SK-N-MC (cell line): Measurements from ENCODE around the gene PTPRG.
A peak's percentile ranks its signal among the peaks of the same experiment; 100 is the strongest.

ENCODE experiments used
- DNase-seq: peaks from one replicate; pipeline ENCODE4 v3.0.0-alpha.2; 2011; ENCODE audit warnings: low read depth, low spot score
- H3K27ac ChIP-seq: fragments of 200-600 bp; sonication (generic); 2 replicates; pipeline ENCODE4 v1.5.1; 2016; ENCODE audit warnings: mixed run types
- H3K36me3 ChIP-seq: fragments of 200-600 bp; sonication (generic); 2 replicates; pipeline ENCODE4 v1.6.1; 2017; ENCODE audit warnings: antibody characterized with exemption, low read length, mixed read lengths; ENCODE audit not compliant: insufficient read depth
- H3K4me3 ChIP-seq: fragments of 200-600 bp; sonication (generic); 2 replicates; pipeline ENCODE4 v1.5.1; 2016
- H3K9ac ChIP-seq: fragments of 200-600 bp; sonication (generic); 2 replicates; pipeline ENCODE4 v1.8.0; 2017; ENCODE audit warnings: mixed run types, mixed read lengths; ENCODE audit not compliant: insufficient read length
- H3K9me3 ChIP-seq: fragments of 200-600 bp; sonication (generic); 2 replicates; pipeline ENCODE4 v1.6.1; 2017; ENCODE audit warnings: low read depth, mild to moderate bottlenecking, antibody characterized with exemption, low read length, moderate library complexity, mixed read lengths
- EZH2 ChIP-seq: fragments of 200-600 bp; sonication (generic); IDR thresholded peaks from one replicate; pipeline ENCODE4 v1.6.1; 2017; ENCODE audit warnings: antibody characterized with exemption
- FOXP2 ChIP-seq: optimal IDR thresholded peaks from 2 replicates; pipeline ENCODE3; 2011; ENCODE audit warnings: mild to moderate bottlenecking, moderate library complexity; ENCODE audit not compliant: insufficient read depth; ENCODE audit errors: extremely low read length, control extremely low read depth
- POLR2AphosphoS5 ChIP-seq: IDR thresholded peaks from 2 replicates; pipeline ENCODE4 v1.6.1; 2012; ENCODE audit warnings: mild to moderate bottlenecking, low read depth, low read length, borderline replicate concordance

Gene PTPRG

DNA sequence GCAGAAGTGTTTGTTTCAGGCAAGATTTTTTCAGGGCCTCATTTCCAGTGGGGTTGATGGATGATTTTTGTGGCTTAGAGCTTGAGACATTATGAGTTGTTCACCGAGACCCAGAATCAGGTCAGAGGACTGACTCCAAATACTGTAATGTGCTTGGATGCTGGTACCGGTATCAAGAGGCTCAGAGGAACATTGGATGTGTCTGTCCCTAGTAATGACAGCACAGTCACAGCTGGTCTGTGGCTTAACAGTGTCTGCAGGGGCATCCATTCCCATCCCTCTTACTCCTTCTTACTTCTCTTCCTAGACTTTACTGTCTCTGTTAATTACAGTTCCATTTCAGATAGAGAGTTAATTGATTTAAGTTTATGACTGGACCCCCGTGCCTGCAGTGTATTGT is 107.8 kb downstream of the PTPRG start:
- no peaks in the 10 kb centered on the region for H3K9me3 ChIP-seq
- H3K9ac ChIP-seq = no peak overlapping the region
- no peak overlapping the region for H3K27ac ChIP-seq
- H3K4me3 ChIP-seq = no peak overlapping the region
- H3K36me3 ChIP-seq = no peaks in the 10 kb centered on the region
- TF ChIP-seq FOXP2 (no peak), EZH2 (no peak), POLR2AphosphoS5 (no peak)
- DNase-seq = no peak

DNA sequence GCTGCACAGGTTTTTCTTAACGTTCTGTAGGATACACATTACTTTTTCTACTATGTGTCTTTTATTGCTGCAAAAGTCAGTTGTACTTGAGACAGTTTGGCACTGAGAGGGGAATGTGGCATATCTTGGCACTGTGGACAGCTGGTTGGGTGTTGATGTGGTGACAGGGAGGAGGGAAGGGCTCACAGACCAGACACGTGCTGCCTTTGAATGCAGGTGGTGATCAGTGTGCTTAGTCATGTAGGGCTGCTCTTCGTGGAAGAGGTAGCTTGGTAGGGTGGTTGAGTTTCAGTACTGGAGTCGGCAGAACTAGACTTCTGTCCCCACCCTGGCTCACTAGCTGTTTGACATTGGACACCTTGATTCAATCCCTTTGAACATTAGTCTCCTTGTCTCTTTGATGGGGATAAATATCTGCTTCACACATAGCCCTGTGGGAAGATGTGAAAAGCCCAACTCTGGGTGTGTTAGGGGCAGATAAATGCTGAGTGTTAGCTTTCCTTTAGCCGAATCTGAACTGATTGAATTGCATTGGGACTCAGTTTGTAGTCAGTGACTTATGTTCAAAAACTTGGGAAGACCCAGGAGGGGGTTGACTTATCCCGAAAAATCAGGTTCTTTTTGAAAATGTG is 108.4 kb downstream of the PTPRG start:
- no peak for DNase-seq
- TF ChIP-seq POLR2AphosphoS5 (no peak), EZH2 (no peak), FOXP2 (no peak)
- H3K9me3 ChIP-seq = no peaks in the 10 kb centered on the region
- H3K36me3 ChIP-seq = no peaks in the 10 kb centered on the region
- no peak overlapping the region for H3K27ac ChIP-seq
- no peak overlapping the region for H3K9ac ChIP-seq
- H3K4me3 ChIP-seq = no peak overlapping the region

DNA sequence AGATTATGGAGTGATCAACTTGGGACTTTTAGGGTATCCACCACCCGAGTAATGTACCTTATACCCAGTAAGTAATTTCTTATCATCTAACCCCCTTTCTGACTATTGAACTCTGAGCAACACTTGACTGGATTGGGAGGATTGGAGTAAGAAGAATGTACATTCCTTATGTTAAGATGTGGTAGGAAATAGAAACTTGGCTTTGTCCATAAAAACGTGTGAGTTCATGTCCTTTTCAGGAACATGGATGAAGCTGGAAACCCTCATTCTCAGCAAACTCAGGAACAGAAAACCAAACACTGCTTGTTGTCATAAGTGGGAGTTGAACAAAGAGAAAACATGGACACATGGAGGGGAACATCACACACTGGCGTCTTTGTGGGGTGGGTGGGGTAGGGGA is 112.3 kb downstream of the PTPRG start:
- Histone ChIP-seq H3K27ac (no peak overlapping the region), H3K9me3 (no peaks in the 10 kb centered on the region), H3K4me3 (no peak overlapping the region), H3K9ac (no peak overlapping the region), H3K36me3 (no peaks in the 10 kb centered on the region)
- no peak for TF ChIP-seq FOXP2
- TF ChIP-seq EZH2 = no peak
- TF ChIP-seq POLR2AphosphoS5 = no peak
- no peak for DNase-seq

DNA sequence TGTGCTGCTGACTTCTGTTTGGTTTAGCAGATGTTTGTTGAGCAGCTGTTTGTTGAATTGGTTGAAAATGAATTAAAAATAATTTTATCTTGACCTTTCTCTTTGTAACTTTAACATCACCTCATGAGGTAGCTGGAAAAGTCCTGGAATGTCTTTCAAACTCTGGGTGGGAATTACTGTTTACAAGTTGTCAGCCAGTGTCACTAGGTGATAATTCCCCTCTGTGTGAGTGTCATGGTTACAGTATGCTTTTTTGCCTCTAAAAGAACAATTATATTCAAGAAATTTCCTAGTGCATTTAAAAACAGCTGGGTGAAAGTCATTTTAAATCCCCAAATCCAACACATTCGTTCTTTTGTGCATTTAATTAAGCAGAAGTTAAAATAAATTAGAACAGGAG is 113.2 kb downstream of the PTPRG start:
- H3K9me3 ChIP-seq = no peaks in the 10 kb centered on the region
- H3K9ac ChIP-seq = no peak overlapping the region
- H3K36me3 ChIP-seq = no peaks in the 10 kb centered on the region
- H3K27ac ChIP-seq = no peak overlapping the region
- no peak for DNase-seq
- TF ChIP-seq POLR2AphosphoS5 (no peak), FOXP2 (no peak), EZH2 (no peak)
- no peak overlapping the region for H3K4me3 ChIP-seq

DNA sequence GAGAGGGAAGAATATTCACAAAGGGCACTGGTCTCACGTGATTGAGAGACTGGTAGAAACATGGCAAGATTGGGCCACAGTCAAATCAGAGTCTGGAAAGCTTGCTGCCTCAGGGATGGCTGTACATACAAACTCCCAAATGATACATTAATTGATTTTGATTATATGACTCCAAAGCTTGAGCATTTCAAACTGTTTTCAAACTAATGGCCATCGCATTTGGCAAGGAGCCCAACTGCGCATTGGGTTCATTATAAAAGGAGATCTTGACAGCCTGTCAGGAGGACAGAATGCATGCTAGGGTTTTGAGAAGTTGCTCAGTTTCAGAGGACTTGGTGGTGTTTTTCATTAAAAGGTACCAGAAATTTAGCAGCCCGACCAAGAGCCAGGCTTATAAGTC is 117.7 kb downstream of the PTPRG start:
- Histone ChIP-seq H3K36me3 (no peaks in the 10 kb centered on the region), H3K4me3 (no peak overlapping the region), H3K9me3 (no peaks in the 10 kb centered on the region), H3K27ac (no peak overlapping the region), H3K9ac (no peak overlapping the region)
- no peak for DNase-seq
- TF ChIP-seq POLR2AphosphoS5 (no peak), EZH2 (no peak), FOXP2 (no peak)

DNA sequence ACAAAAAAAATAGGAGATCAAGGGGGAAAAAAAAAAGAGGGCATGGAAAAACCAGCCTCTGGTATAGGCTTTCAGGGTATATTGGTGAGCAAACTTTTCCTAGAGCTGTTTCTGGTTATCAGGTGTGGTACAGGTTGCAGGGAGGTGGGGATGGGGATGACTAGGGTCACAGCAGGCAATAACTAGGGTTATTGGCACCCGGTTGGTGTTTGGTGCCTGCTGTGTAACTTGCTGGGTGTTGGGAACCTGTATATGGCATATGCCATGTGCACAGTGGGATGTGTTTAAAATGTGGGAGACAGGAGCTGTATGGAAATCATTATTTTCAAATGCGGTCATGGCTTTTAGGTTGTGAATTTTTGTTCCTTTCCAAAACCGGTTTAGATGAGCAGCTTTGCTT is 119.2 kb downstream of the PTPRG start:
- H3K9ac ChIP-seq = no peak overlapping the region
- no peak overlapping the region for H3K27ac ChIP-seq
- H3K4me3 ChIP-seq = no peak overlapping the region
- H3K9me3 ChIP-seq = no peaks in the 10 kb centered on the region
- DNase-seq = no peak
- TF ChIP-seq FOXP2 = no peak
- no peak for TF ChIP-seq EZH2
- no peaks in the 10 kb centered on the region for H3K36me3 ChIP-seq

DNA sequence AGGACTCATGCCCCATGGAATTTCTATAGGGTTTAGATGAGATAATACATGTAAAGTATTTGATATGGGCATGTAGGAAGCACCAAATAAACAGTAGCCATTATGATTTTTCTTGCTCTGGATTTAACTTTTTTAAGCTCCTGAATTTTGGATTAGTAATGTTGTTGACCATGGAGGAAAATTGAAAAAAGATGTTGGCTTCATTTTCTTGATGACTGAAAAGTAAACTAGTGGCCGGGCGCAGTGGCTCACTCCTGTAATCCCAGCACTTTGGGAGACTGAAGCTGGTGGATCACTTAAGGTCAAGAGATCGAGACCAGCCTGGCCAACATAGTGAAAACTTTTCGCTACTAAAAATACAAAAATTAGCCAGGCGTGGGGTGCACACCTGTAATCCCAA is 120.3 kb downstream of the PTPRG start:
- Histone ChIP-seq H3K27ac (no peak overlapping the region), H3K9me3 (no peaks in the 10 kb centered on the region), H3K4me3 (no peak overlapping the region), H3K9ac (no peak overlapping the region), H3K36me3 (no peaks in the 10 kb centered on the region)
- TF ChIP-seq EZH2 = no peak
- TF ChIP-seq FOXP2 = no peak
- no peak for TF ChIP-seq POLR2AphosphoS5
- no peak for DNase-seq

DNA sequence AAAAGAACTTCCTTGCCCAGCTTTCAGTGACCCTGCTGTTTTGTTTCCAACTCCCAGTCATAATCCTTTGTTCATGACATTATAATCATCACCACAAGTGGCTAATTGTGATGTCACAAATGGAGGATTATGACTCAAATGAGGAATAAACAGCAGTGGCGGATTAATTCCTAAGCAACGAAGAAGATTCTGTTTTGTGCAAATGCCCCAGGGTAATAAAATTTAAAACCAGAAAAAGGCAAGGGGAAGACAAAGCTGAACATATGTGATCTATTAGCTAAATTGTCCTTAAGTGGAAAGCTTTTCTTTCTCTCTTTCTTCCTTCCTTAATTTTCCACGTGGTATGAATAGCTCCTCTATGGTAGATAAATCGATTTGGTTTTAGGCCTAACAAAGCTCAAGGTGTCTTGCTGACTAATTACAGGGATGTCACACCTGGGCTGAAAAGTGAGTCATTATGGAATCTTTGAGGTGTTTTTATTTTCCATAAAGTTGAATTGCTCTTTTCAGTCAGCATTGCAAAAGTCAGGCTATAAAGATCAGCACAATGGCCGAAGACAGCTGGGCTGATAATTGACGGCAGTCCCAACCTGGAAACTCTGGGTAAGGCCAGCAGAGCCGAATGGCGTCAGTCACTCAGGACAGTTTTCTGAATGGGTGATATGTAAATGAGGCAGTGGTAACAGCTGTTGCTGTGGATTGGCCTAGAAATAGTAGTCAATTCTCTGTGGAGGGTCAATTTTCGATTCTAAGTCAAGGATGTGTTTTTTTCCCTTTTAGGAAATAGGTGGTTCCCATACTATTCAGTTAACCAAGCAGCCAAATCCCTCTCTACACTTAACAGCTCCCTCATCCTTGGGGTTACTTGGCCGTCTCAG is 121.5 kb downstream of the PTPRG start:
- peak overlapping the region; percentile 36; the same call in 1 of the 2 replicates for H3K4me3 ChIP-seq
- no peak for DNase-seq
- no peak; the same call in 1 of the 2 replicates for TF ChIP-seq POLR2AphosphoS5
- peak overlapping the region; percentile 7; the same call in 1 of the 2 replicates for H3K27ac ChIP-seq
- no peaks in the 10 kb centered on the region for H3K9me3 ChIP-seq
- no peak overlapping the region for H3K9ac ChIP-seq
- H3K36me3 ChIP-seq = no peaks in the 10 kb centered on the region
